ENCODE data around the gene PRDX2.
"Not testable (repeated sequence)": the region's sequence is repeated elsewhere in the genome, so short reads cannot be mapped to it uniquely, and the experiment has no call there.

PRDX2 gene

GRCh38 chr19:12806242-12807081 is 4.9 kb upstream of the PRDX2 start, which contains the start of gene RNASEH2A:
Gene RNASEH2A, plus strand, starts transcription at chr19:12806584. Its CDS starts 90 bp downstream, at chr19:12806674.
- no peaks in the 10 kb centered on the region for H3K27me3 Mint-ChIP-seq
- peaks cover 19% of the 10 kb centered on the region for H3K4me1 Mint-ChIP-seq
- H3K36me3 Mint-ChIP-seq (ENCODE audit: insufficient read depth): peaks cover 8% of the 10 kb centered on the region
- DNase-seq (ENCODE audit: low spot score in 2 of 2) (peak; percentile 65 to 75), ATAC-seq (replicated peaks; ENCODE audit: extremely low read depth, poor library complexity, severe bottlenecking) (peak; percentile 92)
- H3K27ac Mint-ChIP-seq (ENCODE audit: low read depth): peak within 1 kb of the TSS; percentile 59
- H3K9me3 Mint-ChIP-seq: no peaks in the 10 kb centered on the region
- peak within 1 kb of the TSS; percentile 94 for H3K4me3 Mint-ChIP-seq

GRCh38 chr19:12804051-12804450 is 2.5 kb upstream of the PRDX2 start:
- no peaks in the 10 kb centered on the region for H3K9me3 Mint-ChIP-seq
- no peak overlapping the region for H3K27ac Mint-ChIP-seq (ENCODE audit: low read depth)
- H3K4me3 Mint-ChIP-seq: no peak overlapping the region

GRCh38 chr19:12802267-12803106 is 887 bp upstream of the PRDX2 start:
- Mint-ChIP-seq H3K27ac (ENCODE audit: low read depth) (peak overlapping the region; percentile 29), H3K4me3 (peak overlapping the region; percentile 83)

More at GRCh38 chr19:12804051-12804450, 2.5 kb upstream of the PRDX2 start:
- DNase-seq (ENCODE audit: low spot score in 2 of 2): no peak
- H3K36me3 Mint-ChIP-seq (ENCODE audit: insufficient read depth): peaks cover 16% of the 10 kb centered on the region
- peaks cover 26% of the 10 kb centered on the region for H3K4me1 Mint-ChIP-seq
- ATAC-seq (replicated peaks; ENCODE audit: extremely low read depth, poor library complexity, severe bottlenecking): no peak
- no peaks in the 10 kb centered on the region for H3K27me3 Mint-ChIP-seq

GRCh38 chr19:12800923-12801465 is 606 bp downstream of the PRDX2 start:
- Mint-ChIP-seq H3K4me1 (peaks cover 22% of the 10 kb centered on the region), H3K27ac (ENCODE audit: low read depth) (peak overlapping the region; percentile 61), H3K9me3 (no peaks in the 10 kb centered on the region), H3K36me3 (ENCODE audit: insufficient read depth) (peaks cover 13% of the 10 kb centered on the region), H3K27me3 (no peaks in the 10 kb centered on the region), H3K4me3 (peak overlapping the region; percentile 83)
- DNase-seq (ENCODE audit: low spot score in 2 of 2) (no peak), ATAC-seq (replicated peaks; ENCODE audit: extremely low read depth, poor library complexity, severe bottlenecking) (no peak)

More at GRCh38 chr19:12802267-12803106, 887 bp upstream of the PRDX2 start:
- peaks cover 26% of the 10 kb centered on the region for H3K4me1 Mint-ChIP-seq
- ATAC-seq (replicated peaks; ENCODE audit: extremely low read depth, poor library complexity, severe bottlenecking) (no peak), DNase-seq (ENCODE audit: low spot score in 2 of 2) (no peak)
- no peaks in the 10 kb centered on the region for H3K9me3 Mint-ChIP-seq
- no peaks in the 10 kb centered on the region for H3K27me3 Mint-ChIP-seq
- H3K36me3 Mint-ChIP-seq (ENCODE audit: insufficient read depth): peaks cover 15% of the 10 kb centered on the region

GRCh38 chr19:12800466-12800770 is 1.2 kb downstream of the PRDX2 start:
- peak overlapping the region; percentile 83 for H3K4me3 Mint-ChIP-seq
- DNase-seq (ENCODE audit: low spot score in 2 of 2) (no peak), ATAC-seq (replicated peaks; ENCODE audit: extremely low read depth, poor library complexity, severe bottlenecking) (no peak)
- H3K27me3 Mint-ChIP-seq: no peaks in the 10 kb centered on the region
- peaks cover 13% of the 10 kb centered on the region for H3K36me3 Mint-ChIP-seq (ENCODE audit: insufficient read depth)
- H3K4me1 Mint-ChIP-seq: peaks cover 26% of the 10 kb centered on the region
- no peaks in the 10 kb centered on the region for H3K9me3 Mint-ChIP-seq
- no peak overlapping the region for H3K27ac Mint-ChIP-seq (ENCODE audit: low read depth)

GRCh38 chr19:12799742-12800465 is 1.7 kb downstream of the PRDX2 start:
- H3K9me3 Mint-ChIP-seq: no peaks in the 10 kb centered on the region
- no peak for ATAC-seq (replicated peaks; ENCODE audit: extremely low read depth, poor library complexity, severe bottlenecking)
- H3K4me3 Mint-ChIP-seq: peak overlapping the region; percentile 83
- peaks cover 14% of the 10 kb centered on the region for H3K36me3 Mint-ChIP-seq (ENCODE audit: insufficient read depth)
- no peaks in the 10 kb centered on the region for H3K27me3 Mint-ChIP-seq
- H3K27ac Mint-ChIP-seq (ENCODE audit: low read depth): no peak overlapping the region
- DNase-seq (ENCODE audit: low spot score in 2 of 2): no peak
- peaks cover 26% of the 10 kb centered on the region for H3K4me1 Mint-ChIP-seq

GRCh38 chr19:12797607-12798006 is 4.0 kb downstream of the PRDX2 start:
- Mint-ChIP-seq H3K4me1 (peaks cover 33% of the 10 kb centered on the region), H3K36me3 (ENCODE audit: insufficient read depth) (peaks cover 35% of the 10 kb centered on the region)
- not testable (repeated sequence) for ATAC-seq (replicated peaks; ENCODE audit: extremely low read depth, poor library complexity, severe bottlenecking); H3K4me3 Mint-ChIP-seq; DNase-seq (ENCODE audit: low spot score in 2 of 2); H3K27me3 Mint-ChIP-seq; H3K27ac Mint-ChIP-seq (ENCODE audit: low read depth); H3K9me3 Mint-ChIP-seq

- peaks cover 37% of the 10 kb centered on the region for H3K36me3 Mint-ChIP-seq (ENCODE audit: insufficient read depth)
- H3K4me3 Mint-ChIP-seq: no peak overlapping the region
- no peaks in the 10 kb centered on the region for H3K9me3 Mint-ChIP-seq
- no peaks in the 10 kb centered on the region for H3K27me3 Mint-ChIP-seq
- H3K4me1 Mint-ChIP-seq: peaks cover 28% of the 10 kb centered on the region
- no peak for DNase-seq (ENCODE audit: low spot score in 2 of 2)
- H3K27ac Mint-ChIP-seq (ENCODE audit: low read depth): no peak overlapping the region
- ATAC-seq (replicated peaks; ENCODE audit: extremely low read depth, poor library complexity, severe bottlenecking): no peak
Observed at GRCh38 chr19:12797141-12797587, 4.4 kb downstream of the PRDX2 start.

- peaks cover 44% of the 10 kb centered on the region for H3K36me3 Mint-ChIP-seq (ENCODE audit: insufficient read depth)
- H3K4me3 Mint-ChIP-seq: peak overlapping the region; percentile 66
- DNase-seq (ENCODE audit: low spot score in 2 of 2) (peak; percentile 63 to 73), ATAC-seq (replicated peaks; ENCODE audit: extremely low read depth, poor library complexity, severe bottlenecking) (no peak)
- peaks cover 26% of the 10 kb centered on the region for H3K4me1 Mint-ChIP-seq
- H3K9me3 Mint-ChIP-seq: no peaks in the 10 kb centered on the region
- peak overlapping the region; percentile 97 for H3K27ac Mint-ChIP-seq (ENCODE audit: low read depth)
- no peaks in the 10 kb centered on the region for H3K27me3 Mint-ChIP-seq
Observed at GRCh38 chr19:12796146-12797071, 5.2 kb downstream of the PRDX2 start.

- ATAC-seq (replicated peaks; ENCODE audit: extremely low read depth, poor library complexity, severe bottlenecking) (no peak), DNase-seq (ENCODE audit: low spot score in 2 of 2) (no peak)
- Mint-ChIP-seq H3K27me3 (no peaks in the 10 kb centered on the region), H3K36me3 (ENCODE audit: insufficient read depth) (peaks cover 54% of the 10 kb centered on the region), H3K4me3 (no peak overlapping the region), H3K27ac (ENCODE audit: low read depth) (peak overlapping the region; percentile 97), H3K9me3 (no peaks in the 10 kb centered on the region), H3K4me1 (peaks cover 32% of the 10 kb centered on the region)
Observed at GRCh38 chr19:12794971-12795381, 6.6 kb downstream of the PRDX2 start.

GRCh38 chr19:12794196-12794941 is 7.2 kb downstream of the PRDX2 start:
- peak overlapping the region; percentile 96 for H3K4me3 Mint-ChIP-seq
- H3K4me1 Mint-ChIP-seq: peaks cover 32% of the 10 kb centered on the region
- H3K36me3 Mint-ChIP-seq (ENCODE audit: insufficient read depth): peaks cover 50% of the 10 kb centered on the region
- peak overlapping the region; percentile 97 for H3K27ac Mint-ChIP-seq (ENCODE audit: low read depth)
- ATAC-seq (replicated peaks; ENCODE audit: extremely low read depth, poor library complexity, severe bottlenecking) (no peak), DNase-seq (ENCODE audit: low spot score in 2 of 2) (no peak)
- no peaks in the 10 kb centered on the region for H3K9me3 Mint-ChIP-seq
- no peaks in the 10 kb centered on the region for H3K27me3 Mint-ChIP-seq

Data from central memory CD8-positive, alpha-beta T cell (primary cell).